Measurements from ENCODE around the gene DNAH11. TPM values are rescaled to one million over a fixed set of nuclear protein-coding genes. Genes with fewer than 3 reads are reported as not detected.

DNAH11 gene
- total and polyA plus RNA-seq, 2 of the 13 experiments (the other 11 are each of a cell fraction or from before 2014, with no cell fraction given): not detected

GRCh38 chr7:21945454-21946221, 402.8 kb downstream of the DNAH11 start, which contains the start of gene CDCA7L:
Gene CDCA7L, minus strand, starts transcription at chr7:21945899. Its CDS starts 95 bp downstream, at chr7:21945804.
- no peak within 1 kb of the TSS for H3K9ac ChIP-seq (ENCODE audit: insufficient read depth, low read depth, low read length)
- no peak for TF ChIP-seq SRSF4 (IDR thresholded peaks at IDR 0.05; ENCODE audit: low read depth, low read length, poor library complexity, severe bottlenecking)
- 0 out of 2 replicates have a peak, but pooled peaks have one; percentile 36 for TF ChIP-seq UBTF (CRISPR knock-in tag; IDR thresholded peaks at IDR 0.05)
- peak; percentile 60; the same call in 1 of the 2 replicates for TF ChIP-seq RBFOX2 (IDR thresholded peaks at IDR 0.05; ENCODE audit: low read depth, low read length)
- TF ChIP-seq FOXK2 (IDR thresholded peaks at IDR 0.05): peak; percentile 59
- 0 out of 2 replicates have a peak, but pooled peaks have one; percentile 25 for TF ChIP-seq ZNF605 (CRISPR knock-in tag; IDR thresholded peaks at IDR 0.05)
- 0 out of 2 replicates have a peak, but pooled peaks have one; percentile 80 for TF ChIP-seq MYPOP (CRISPR knock-in tag; IDR thresholded peaks at IDR 0.05)
- TF ChIP-seq JDP2 (CRISPR knock-in tag; IDR thresholded peaks at IDR 0.05; ENCODE audit: borderline replicate concordance): no peak
- TF ChIP-seq KLF9 (CRISPR knock-in tag; IDR thresholded peaks at IDR 0.05; ENCODE audit: low read depth): no peak
- peak; percentile 47; the same call in 1 of the 2 replicates for TF ChIP-seq ZNF687 (CRISPR knock-in tag; IDR thresholded peaks at IDR 0.05)
- TF ChIP-seq HNRNPLL (IDR thresholded peaks at IDR 0.05; ENCODE audit: low read depth, low read length, poor library complexity, severe bottlenecking): peak; percentile 52
- TF ChIP-seq BHLHE40 (IDR thresholded peaks at IDR 0.05; ENCODE audit: low read length): peak; percentile 61
- TF ChIP-seq ZNF7 (CRISPR knock-in tag; IDR thresholded peaks at IDR 0.05): no peak
- TF ChIP-seq TFDP2 (CRISPR knock-in tag; IDR thresholded peaks at IDR 0.05): peak; percentile 50; the same call in 1 of the 2 replicates

More at GRCh38 chr7:21945454-21946221, 402.8 kb downstream of the DNAH11 start, which contains the start of gene CDCA7L:
- no peak within 1 kb of the TSS for H2AFZ ChIP-seq (ENCODE audit: low read length)
- no peak for DNase-seq (ENCODE audit: low spot score)
- TSS peak; percentile 55 for BruUV-seq (replicated peaks)
- ATAC-seq: peak; percentile 88
- no peaks in the 10 kb centered on the region for H3K4me1 ChIP-seq (ENCODE audit: insufficient read depth, low read length)
- H3K27ac ChIP-seq (ENCODE audit: extremely low read length, insufficient read depth, low read length): no peak within 1 kb of the TSS
- intact Hi-C loops (cut with micrococcal nuclease; ENCODE audit: unreplicated experiment): no loop called here
- ChIA-PET POLR2A (no interaction called here), CTCF (ENCODE audit: low intra/inter-chr PET ratio, low total read pairs) (no interaction called here)
- WGBS (ENCODE audit: low lambda C conversion rate): 32% methylated on average over 26 of the region's 83 CpGs
- no peaks in the 10 kb centered on the region for H4K20me1 ChIP-seq (ENCODE audit: insufficient read depth, low read length)
- H3K36me3 ChIP-seq (replicated peaks in 1 of 2; ENCODE audit: control insufficient read depth in 1 of 2, insufficient read depth in 2 of 2, low read length in 2 of 2): no peaks in the 10 kb centered on the region
- peaks cover 0 to 7% of the 10 kb centered on the region in 2 experiments; a peak in 2 of 5 replicates for H3K27me3 ChIP-seq (ENCODE audit: control insufficient read depth in 1 of 2, insufficient read depth in 2 of 2, low read length in 2 of 2)
- H3K79me2 ChIP-seq (ENCODE audit: insufficient read depth, low read length): no peaks in the 10 kb centered on the region
- H3K4me3 ChIP-seq (replicated peaks in 1 of 3; ENCODE audit: insufficient read depth in 1 of 3, low read depth in 2 of 3, low read length in 3 of 3): peak within 1 kb of the TSS in 2 of 3 experiments; percentile 31 to 40; a peak in 4 of 6 replicates
- in situ Hi-C loops (cut with HindIII; ENCODE audit: extremely low pct_ligation_motif_present, low pct_unique_long_range_greater_than_20kb): no loop called here
- FAIRE-seq: no peak
- H3K4me2 ChIP-seq (ENCODE audit: low read depth, low read length): peak within 1 kb of the TSS; percentile 43
- H3K9me3 ChIP-seq (ENCODE audit: low read length): no peaks in the 10 kb centered on the region

Data from HepG2 (cell line).